Gastrocnemius medialis (tissue), 4 donors: ENCODE data around the gene HLTF. TPM values are rescaled to one million over a fixed set of nuclear protein-coding genes. Genes with fewer than 3 reads are reported as not detected.

Experiments used
- ATAC-seq, 2 donors: fragments of 150-250 bp; one replicate each; pipeline ENCODE4 v1.9.1; 2016
- DNase-seq, 2 donors: peaks; one replicate each; pipeline ENCODE4 v3.0.0-alpha.2; 2019
- H3K27ac ChIP-seq, 4 donors: fragments of 200-600 bp; sonication (generic); 1 replicate in 1 of 4; 2 replicates in 3 of 4; pipeline ENCODE4 v1.5.1; 2016 to 2018; ENCODE audit warnings: mild to moderate bottlenecking in 2 of 4, moderate library complexity in 1 of 4
- H3K27me3 ChIP-seq, 3 donors: fragments of 200-600 bp; sonication (generic) in 2 of 3; 1 replicate in 1 of 3; 2 replicates in 2 of 3; pipeline versions ENCODE4 v1.5.1 to v1.6.0; 2016 to 2019; ENCODE audit warnings: mild to moderate bottlenecking in 1 of 3, moderate library complexity in 1 of 3
- H3K36me3 ChIP-seq, 2 donors: fragments of 200-600 bp; sonication (generic) in 1 of 2; one replicate each; pipeline ENCODE4 v1.5.1; 2017 to 2018
- H3K4me1 ChIP-seq, 2 donors: fragments of 200-600 bp; sonication (generic) in 1 of 2; one replicate each; pipeline ENCODE4 v1.5.1; 2016 to 2017; ENCODE audit warnings: mild to moderate bottlenecking in 2 of 2
- H3K4me3 ChIP-seq, 4 donors: fragments of 200-600 bp; sonication (generic) in 3 of 4; 1 replicate in 1 of 4; 2 replicates in 3 of 4; pipeline ENCODE4 v1.5.1; 2016 to 2019; ENCODE audit warnings: mild to moderate bottlenecking in 2 of 4
- H3K9me3 ChIP-seq, 3 donors: fragments of 200-600 bp; sonication (generic) in 2 of 3; 1 replicate in 1 of 3; 2 replicates in 2 of 3; pipeline ENCODE4 v1.5.1; 2016 to 2019
- CTCF ChIP-seq, 5 experiments: fragments of 450-650 bp in 3 of 5; fragments of 200-600 bp in 2 of 5; sonication (generic) in 2 of 5; IDR thresholded peaks in 4 of 5; conservative IDR thresholded peaks in 1 of 5; 1 replicate in 4 of 5; 2 replicates in 1 of 5; pipeline ENCODE4 v1.5.1; 2016 to 2019; ENCODE audit warnings: antibody characterized with exemption in 5 of 5, mild to moderate bottlenecking in 3 of 5, moderate library complexity in 3 of 5
- POLR2A ChIP-seq, 2 donors: fragments of 450-650 bp; IDR thresholded peaks; one replicate each; pipeline ENCODE4 v1.6.1; 2017; ENCODE audit warnings: antibody characterized with exemption in 2 of 2, mild to moderate bottlenecking in 2 of 2, moderate library complexity in 2 of 2
- in situ Hi-C, 4 donors: fragments of 200-750 bp; cut with MboI; loops; one replicate each; pipeline versions ENCODE4 v1.15.0 to v1.8.0; 2017; ENCODE audit warnings: low sequenced_read_pairs in 4 of 4
- intact Hi-C: fragments of 100-400 bp; cut with DNase I; formaldehyde crosslinking; loops from one replicate; pipeline ENCODE4 v1.15.1; 2023; ENCODE audit warnings: low total_unique reads
- total RNA-seq, 4 donors: library from RNA; depleted of rRNA; stranded (reverse); fragments of >200 nt; gene quantifications; one replicate each; pipeline versions ENCODE4 v1.1.0 to v1.2.3, GENCODE V29; 2016

HLTF gene, protein sequence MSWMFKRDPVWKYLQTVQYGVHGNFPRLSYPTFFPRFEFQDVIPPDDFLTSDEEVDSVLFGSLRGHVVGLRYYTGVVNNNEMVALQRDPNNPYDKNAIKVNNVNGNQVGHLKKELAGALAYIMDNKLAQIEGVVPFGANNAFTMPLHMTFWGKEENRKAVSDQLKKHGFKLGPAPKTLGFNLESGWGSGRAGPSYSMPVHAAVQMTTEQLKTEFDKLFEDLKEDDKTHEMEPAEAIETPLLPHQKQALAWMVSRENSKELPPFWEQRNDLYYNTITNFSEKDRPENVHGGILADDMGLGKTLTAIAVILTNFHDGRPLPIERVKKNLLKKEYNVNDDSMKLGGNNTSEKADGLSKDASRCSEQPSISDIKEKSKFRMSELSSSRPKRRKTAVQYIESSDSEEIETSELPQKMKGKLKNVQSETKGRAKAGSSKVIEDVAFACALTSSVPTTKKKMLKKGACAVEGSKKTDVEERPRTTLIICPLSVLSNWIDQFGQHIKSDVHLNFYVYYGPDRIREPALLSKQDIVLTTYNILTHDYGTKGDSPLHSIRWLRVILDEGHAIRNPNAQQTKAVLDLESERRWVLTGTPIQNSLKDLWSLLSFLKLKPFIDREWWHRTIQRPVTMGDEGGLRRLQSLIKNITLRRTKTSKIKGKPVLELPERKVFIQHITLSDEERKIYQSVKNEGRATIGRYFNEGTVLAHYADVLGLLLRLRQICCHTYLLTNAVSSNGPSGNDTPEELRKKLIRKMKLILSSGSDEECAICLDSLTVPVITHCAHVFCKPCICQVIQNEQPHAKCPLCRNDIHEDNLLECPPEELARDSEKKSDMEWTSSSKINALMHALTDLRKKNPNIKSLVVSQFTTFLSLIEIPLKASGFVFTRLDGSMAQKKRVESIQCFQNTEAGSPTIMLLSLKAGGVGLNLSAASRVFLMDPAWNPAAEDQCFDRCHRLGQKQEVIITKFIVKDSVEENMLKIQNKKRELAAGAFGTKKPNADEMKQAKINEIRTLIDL
- 10 to 100 TPM in 1 of 4 donors, 1 to 10 TPM in 3; 2.8 to 11.0 (median 5.9) TPM for total RNA-seq

DNA sequence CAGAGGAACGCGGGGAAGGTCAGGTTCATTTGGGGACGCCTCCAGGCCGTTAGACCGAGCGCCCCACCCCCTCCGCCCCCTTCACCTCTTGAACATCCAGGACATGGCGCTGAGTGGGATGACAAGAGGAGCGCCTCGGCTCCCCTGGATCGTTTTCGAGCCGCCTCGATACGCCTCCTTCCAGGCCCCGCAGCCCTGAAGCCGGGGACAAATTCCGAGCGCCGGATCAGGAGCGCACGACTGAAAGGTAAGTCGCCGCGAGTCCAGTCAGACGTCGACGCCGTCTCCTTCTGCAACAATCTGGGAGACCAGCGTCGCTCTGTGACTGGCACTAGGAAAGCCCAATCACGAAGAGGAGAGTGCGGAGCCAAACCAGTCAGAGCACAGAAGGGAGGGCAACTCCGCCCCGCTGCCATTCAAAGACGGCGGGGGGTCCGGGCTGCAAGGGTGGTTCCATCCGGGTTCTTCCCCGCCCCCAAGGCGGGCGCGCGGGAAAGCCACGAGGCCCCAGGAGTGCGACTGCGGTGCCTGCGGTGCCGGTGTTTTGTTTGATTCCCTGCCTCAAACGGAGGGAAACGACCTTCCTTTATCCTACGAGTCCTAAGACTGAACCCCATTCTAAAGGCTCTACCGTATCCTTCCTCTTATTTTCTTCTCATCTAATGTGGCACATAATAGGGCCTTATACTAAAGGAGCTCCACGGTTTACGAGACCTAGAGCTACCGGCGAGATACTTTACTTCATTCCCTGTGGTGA, at the start of gene HLTF:
HLTF (minus strand) TSS at position 302 of the 757 bp plus-strand sequence; CDS start at position 105, 197 bp downstream.
- in situ Hi-C loops = no loop called here
- ATAC-seq (peak; percentile 99 to 100), DNase-seq (peak; percentile 89 to 94)
- Histone ChIP-seq H3K4me3 (peak within 1 kb of the TSS; percentile 63 to 78 (median 70)), H3K27me3 (no peaks in the 10 kb centered on the region), H3K4me1 (peaks cover 10 to 11% of the 10 kb centered on the region in 2 donors), H3K9me3 (no peaks in the 10 kb centered on the region), H3K36me3 (no peaks in the 10 kb centered on the region), H3K27ac (peak within 1 kb of the TSS; percentile 78 to 83 (median 80))
- intact Hi-C loops = loop anchor here (1.0 to 10.0 kb wide), 2 partner anchors 43 to 132 kb away; partner anchors contain the start of gene HPS3
- TF ChIP-seq POLR2A (IDR thresholded peaks at IDR 0.05) = peak in 1 of 2 donors; percentile 70
- TF ChIP-seq CTCF (IDR thresholded peaks at IDR 0.05 in 4 of 5, conservative IDR thresholded peaks at IDR 0.05 in 1 of 5) = no peak

GRCh38 chr3:149134575-149134974, 48.2 kb upstream of the HLTF start:
- intact Hi-C loops (no loop called here), in situ Hi-C loops (no loop called here)
- DNase-seq (no peak), ATAC-seq (no peak)
- no peaks in the 10 kb centered on the region for H3K36me3 ChIP-seq
- no peak for TF ChIP-seq CTCF (IDR thresholded peaks at IDR 0.05 in 4 of 5, conservative IDR thresholded peaks at IDR 0.05 in 1 of 5)
- no peaks in the 10 kb centered on the region for H3K9me3 ChIP-seq
- no peak overlapping the region for H3K27ac ChIP-seq
- peaks cover 9 to 14% of the 10 kb centered on the region in 2 donors for H3K4me1 ChIP-seq
- H3K27me3 ChIP-seq = no peaks in the 10 kb centered on the region
- no peak overlapping the region for H3K4me3 ChIP-seq

GRCh38 chr3:149131589-149131988, 45.3 kb upstream of the HLTF start:
- peak overlapping the region; percentile 48 to 79 (median 74) for H3K27ac ChIP-seq
- H3K27me3 ChIP-seq = no peaks in the 10 kb centered on the region
- in situ Hi-C loops = no loop called here
- ATAC-seq (no peak), DNase-seq (no peak)
- intact Hi-C loops = no loop called here
- TF ChIP-seq POLR2A (IDR thresholded peaks at IDR 0.05) (no peak), CTCF (IDR thresholded peaks at IDR 0.05 in 4 of 5, conservative IDR thresholded peaks at IDR 0.05 in 1 of 5) (no peak)
- no peaks in the 10 kb centered on the region for H3K9me3 ChIP-seq
- H3K4me1 ChIP-seq = peaks cover 17 to 22% of the 10 kb centered on the region in 2 donors
- no peak overlapping the region for H3K4me3 ChIP-seq
- H3K36me3 ChIP-seq = no peaks in the 10 kb centered on the region
